H9 (cell line): ENCODE results near the gene OR2M3. TPM values are rescaled to one million over a fixed set of nuclear protein-coding genes. Genes with fewer than 3 reads are reported as not detected.

Source experiments
- DNase-seq: peaks from one replicate; pipeline ENCODE4 v3.0.0-alpha.2; 2017
- H2AFZ ChIP-seq: one replicate; pipeline ENCODE4 v1.6.1; 2013; ENCODE audit warnings: mild to moderate bottlenecking, low read length, control low read depth, moderate library complexity
- H2AK5ac ChIP-seq: 2 replicates; pipeline ENCODE4 v1.6.1; 2013; ENCODE audit warnings: low read length, control low read depth, mixed read lengths; ENCODE audit not compliant: insufficient read length
- H2BK120ac ChIP-seq: one replicate; pipeline ENCODE4 v1.6.1; 2013; ENCODE audit warnings: low read depth, mild to moderate bottlenecking, low read length, control low read depth, inconsistent platforms; ENCODE audit not compliant: poor library complexity, severe bottlenecking
- H2BK12ac ChIP-seq: 2 replicates; pipeline ENCODE4 v1.6.1; 2013; ENCODE audit warnings: low read length, control low read depth, mixed read lengths, low read depth; ENCODE audit not compliant: insufficient read length
- H2BK15ac ChIP-seq: 2 replicates; pipeline ENCODE4 v1.6.1; 2013; ENCODE audit warnings: low read depth, low read length, control low read depth
- H2BK20ac ChIP-seq: one replicate; pipeline ENCODE4 v1.6.1; 2013; ENCODE audit warnings: low read depth, mild to moderate bottlenecking, low read length, control low read depth, inconsistent platforms; ENCODE audit not compliant: poor library complexity, severe bottlenecking
- H2BK5ac ChIP-seq: 2 replicates; pipeline ENCODE4 v1.6.1; 2013; ENCODE audit warnings: low read length, control low read depth, mixed read lengths; ENCODE audit not compliant: insufficient read length
- H3K14ac ChIP-seq: 2 replicates; pipeline ENCODE4 v1.6.1; 2013; ENCODE audit warnings: low read length, control low read depth; ENCODE audit not compliant: insufficient read depth
- H3K18ac ChIP-seq: 2 replicates; pipeline ENCODE4 v1.6.1; 2013; ENCODE audit warnings: low read depth, mild to moderate bottlenecking, mixed read lengths, low read length, control low read depth; ENCODE audit not compliant: insufficient read length
- H3K23ac ChIP-seq: 2 replicates; pipeline ENCODE4 v1.6.1; 2013; ENCODE audit warnings: low read length, control low read depth, mixed read lengths, low read depth; ENCODE audit not compliant: insufficient read length
- H3K23me2 ChIP-seq: 2 replicates; pipeline ENCODE4 v1.6.1; 2013; ENCODE audit warnings: low read depth, mild to moderate bottlenecking, mixed read lengths, low read length, control low read depth; ENCODE audit not compliant: insufficient read length, poor library complexity, severe bottlenecking
- H3K27ac ChIP-seq: 2 replicates; pipeline ENCODE4 v1.5.1; 2013; ENCODE audit warnings: low read length, control low read depth, mixed read lengths, low read depth; ENCODE audit not compliant: insufficient read length
- H3K27me3 ChIP-seq: 2 replicates; pipeline ENCODE4 v1.6.1; 2013; ENCODE audit warnings: low read length, control low read depth, inconsistent platforms; ENCODE audit not compliant: insufficient read depth
- H3K4ac ChIP-seq: 2 replicates; pipeline ENCODE4 v1.6.1; 2013; ENCODE audit warnings: low read depth, mild to moderate bottlenecking, control low read depth, inconsistent platforms, low read length, moderate library complexity
- H3K4me1 ChIP-seq: 2 replicates; pipeline ENCODE4 v1.6.1; 2013; ENCODE audit warnings: low read length, control low read depth, inconsistent platforms; ENCODE audit not compliant: insufficient read depth
- H3K4me2 ChIP-seq: 2 replicates; pipeline ENCODE4 v1.6.1; 2013; ENCODE audit warnings: low read length, control low read depth, mixed read lengths; ENCODE audit not compliant: insufficient read length, insufficient read depth
- H3K56ac ChIP-seq: 2 replicates; pipeline ENCODE4 v1.6.1; 2013; ENCODE audit warnings: low read depth, mild to moderate bottlenecking, mixed read lengths, low read length, control low read depth; ENCODE audit not compliant: insufficient read length
- H3K79me1 ChIP-seq: 2 replicates; pipeline ENCODE4 v1.6.1; 2013; ENCODE audit warnings: low read depth, mild to moderate bottlenecking, moderate library complexity, low read length, control low read depth, inconsistent platforms; ENCODE audit not compliant: insufficient read depth, poor library complexity, severe bottlenecking
- H3K79me2 ChIP-seq: 2 replicates; pipeline ENCODE4 v1.6.1; 2013; ENCODE audit warnings: low read length, control low read depth, inconsistent platforms; ENCODE audit not compliant: insufficient read depth
- H3K9ac ChIP-seq: 2 replicates; pipeline ENCODE4 v1.6.1; 2013; ENCODE audit warnings: low read length, control low read depth, mixed read lengths; ENCODE audit not compliant: insufficient read length; ENCODE audit errors: extremely low read depth
- H3K9me3 ChIP-seq: one replicate; pipeline ENCODE4 v1.6.1; 2013; ENCODE audit warnings: low read depth, low read length, inconsistent platforms; ENCODE audit not compliant: control insufficient read depth
- H3T11ph ChIP-seq: one replicate; pipeline ENCODE4 v1.6.1; 2013; ENCODE audit warnings: mild to moderate bottlenecking, low read length, control low read depth, inconsistent platforms
- H4K20me1 ChIP-seq: one replicate; pipeline ENCODE4 v1.6.1; 2013; ENCODE audit not compliant: control insufficient read depth, insufficient read length, insufficient read depth
- H4K5ac ChIP-seq: 2 replicates; pipeline ENCODE4 v1.6.1; 2013; ENCODE audit warnings: low read depth, mild to moderate bottlenecking, mixed read lengths, low read length, control low read depth; ENCODE audit not compliant: insufficient read length
- H4K8ac ChIP-seq: replicated peaks from 2 replicates; pipeline ENCODE4 v1.6.1; 2013; ENCODE audit warnings: low read length, control low read depth, mixed read lengths, low read depth; ENCODE audit not compliant: insufficient read length
- H4K91ac ChIP-seq: 2 replicates; pipeline ENCODE4 v1.6.1; 2013; ENCODE audit warnings: low read depth, mild to moderate bottlenecking, moderate library complexity, mixed read lengths, low read length, control low read depth; ENCODE audit not compliant: insufficient read length
- H3K27ac Mint-ChIP-seq, 3 experiments: 2 replicates in 2 of 3; 3 replicates in 1 of 3; pipeline ENCODE4 v1.8.0; 2020 to 2021; ENCODE audit warnings: mixed read lengths in 3 of 3, mild to moderate bottlenecking in 1 of 3, moderate library complexity in 1 of 3
- H3K27me3 Mint-ChIP-seq: 2 replicates; pipeline ENCODE4 v1.8.0; 2021; ENCODE audit warnings: low read depth, mild to moderate bottlenecking, moderate library complexity, mixed read lengths
- H3K36me3 Mint-ChIP-seq, 3 experiments: 2 replicates in 2 of 3; 3 replicates in 1 of 3; pipeline ENCODE4 v1.8.0; 2020 to 2021; ENCODE audit warnings: low read depth in 3 of 3, mixed read lengths in 3 of 3; ENCODE audit not compliant: insufficient read depth in 1 of 3
- H3K4me1 Mint-ChIP-seq, 2 experiments: 2 replicates each; pipeline ENCODE4 v1.8.0; 2020; ENCODE audit warnings: mixed read lengths in 2 of 2
- H3K4me3 Mint-ChIP-seq, 2 experiments: 2 replicates in 1 of 2; 3 replicates in 1 of 2; pipeline ENCODE4 v1.8.0; 2020 to 2021; ENCODE audit warnings: mild to moderate bottlenecking in 2 of 2, mixed read lengths in 2 of 2, moderate library complexity in 1 of 2
- H3K9me3 Mint-ChIP-seq, 2 experiments: 2 replicates in 1 of 2; 3 replicates in 1 of 2; pipeline ENCODE4 v1.8.0; 2020; ENCODE audit warnings: mild to moderate bottlenecking in 2 of 2, mixed read lengths in 2 of 2, moderate library complexity in 1 of 2
- CTCF ChIP-seq: fragments of 200-600 bp; sonication (generic); conservative IDR thresholded peaks from 3 replicates; pipeline ENCODE4 v1.8.0; 2021; ENCODE audit warnings: antibody characterized with exemption, mild to moderate bottlenecking
- WGBS: extraction: QIAGEN DNeasy Blood & Tissue Kit; methylation state at CpG from one replicate; pipeline ENCODE4 v1.1.7; 2013; ENCODE audit warnings: missing lambda C conversion rate, low lambda C conversion rate, mixed read lengths; ENCODE audit not compliant: insufficient read length; ENCODE audit errors: extremely low coverage; 5-methylcytosine and 5-hydroxymethylcytosine counted together
- total RNA-seq: library from RNA; stranded (reverse); gene quantifications from 2 replicates; pipeline ENCODE4 v1.2.1, GENCODE V29; 2021

Gene OR2M3
- total RNA-seq, 1 experiment from 2014 or later: not detected

GRCh38 chr1:248225537-248225936, 28.5 kb downstream of the OR2M3 start:
- Histone ChIP-seq H3K4ac (no peak overlapping the region), H2BK20ac (no peak overlapping the region), H3K4me2 (no peak overlapping the region), H3K79me2 (no peaks in the 10 kb centered on the region), H4K20me1 (no peaks in the 10 kb centered on the region), H3K56ac (no peak overlapping the region), H3K23ac (no peak overlapping the region), H3K9me3 (peaks cover 57% of the 10 kb centered on the region), H3K18ac (no peak overlapping the region), H2AFZ (no peak overlapping the region), H2BK12ac (no peak overlapping the region), H3K27me3 (no peaks in the 10 kb centered on the region), H2BK120ac (no peak overlapping the region), H4K5ac (no peak overlapping the region), H4K8ac (no peak overlapping the region), H2BK5ac (no peak overlapping the region), H3K27ac (no peak overlapping the region), H4K91ac (no peak overlapping the region), H3K9ac (no peak overlapping the region), H2BK15ac (no peak overlapping the region), H3T11ph (no peak overlapping the region), H2AK5ac (no peak overlapping the region), H3K14ac (no peak overlapping the region), H3K23me2 (no peaks in the 10 kb centered on the region), H3K79me1 (no peaks in the 10 kb centered on the region), H3K4me1 (no peaks in the 10 kb centered on the region)
- Mint-ChIP-seq H3K36me3 (peaks cover 8 to 18% (median 10%) of the 10 kb centered on the region in 3 experiments; a peak in 5 of 7 replicates), H3K9me3 (peaks cover 83 to 85% of the 10 kb centered on the region in 2 experiments), H3K4me3 (no peak overlapping the region), H3K4me1 (no peaks in the 10 kb centered on the region), H3K27me3 (no peaks in the 10 kb centered on the region; the same call in 1 of the 2 replicates), H3K27ac (no peak overlapping the region)
- no CpG with 5 or more reads among the region's 1 CpG for WGBS
- TF ChIP-seq CTCF: no peak
- DNase-seq: no peak
